GM04503 (cell line): Measurements from ENCODE around the gene INO80.
"Not testable (repeated sequence)": the region's sequence is repeated elsewhere in the genome, so short reads cannot be mapped to it uniquely, and the experiment has no call there.

ENCODE experiments used
- DNase-seq: peaks from one replicate; pipeline ENCODE4 v3.0.0-alpha.2; 2012; ENCODE audit warnings: low read depth

The INO80 gene

GRCh38 chr15:40960925-40961324 is 155.2 kb downstream of the INO80 start:
- no peak for DNase-seq

DNA sequence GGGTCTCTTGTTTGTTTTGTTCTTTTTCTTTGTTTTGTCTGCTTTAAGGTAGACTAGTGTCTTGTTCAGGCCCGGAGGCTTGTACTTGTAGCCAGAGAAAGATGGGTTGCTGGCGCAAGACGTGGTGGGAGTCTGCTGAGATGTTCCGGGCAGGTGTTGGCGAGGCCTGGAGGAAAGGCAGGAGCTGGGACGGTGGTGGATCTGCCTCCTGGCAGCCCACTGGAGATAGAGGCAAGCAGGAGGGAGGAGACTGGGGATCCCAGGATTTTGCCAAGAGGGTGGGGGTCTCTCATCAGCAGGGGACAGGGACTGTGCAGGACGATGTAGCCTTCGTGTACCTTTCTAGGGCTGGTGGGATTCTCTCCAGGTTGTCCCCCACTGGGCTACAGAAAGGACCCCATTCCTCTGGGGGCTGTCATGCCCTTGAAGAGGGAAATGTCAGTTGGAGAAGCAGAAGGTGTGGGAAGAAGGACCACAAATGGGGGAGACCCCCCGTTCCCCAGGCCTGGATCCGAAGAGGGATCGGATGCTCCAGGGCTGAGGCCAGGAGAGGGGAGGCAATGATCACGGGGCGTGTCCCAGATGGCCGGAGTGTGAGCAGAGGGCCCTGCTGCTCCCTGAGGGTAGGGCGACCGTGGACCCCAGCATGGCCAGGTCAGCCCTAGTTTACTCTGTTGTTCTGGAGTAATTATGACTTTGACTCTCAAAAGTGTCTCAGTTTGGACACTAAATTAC is 155.8 kb downstream of the INO80 start:
- no peak for DNase-seq

- no peak for DNase-seq
These were observed 156.5 kb downstream of the INO80 start for GRCh38 chr15:40959331-40960141.

DNA sequence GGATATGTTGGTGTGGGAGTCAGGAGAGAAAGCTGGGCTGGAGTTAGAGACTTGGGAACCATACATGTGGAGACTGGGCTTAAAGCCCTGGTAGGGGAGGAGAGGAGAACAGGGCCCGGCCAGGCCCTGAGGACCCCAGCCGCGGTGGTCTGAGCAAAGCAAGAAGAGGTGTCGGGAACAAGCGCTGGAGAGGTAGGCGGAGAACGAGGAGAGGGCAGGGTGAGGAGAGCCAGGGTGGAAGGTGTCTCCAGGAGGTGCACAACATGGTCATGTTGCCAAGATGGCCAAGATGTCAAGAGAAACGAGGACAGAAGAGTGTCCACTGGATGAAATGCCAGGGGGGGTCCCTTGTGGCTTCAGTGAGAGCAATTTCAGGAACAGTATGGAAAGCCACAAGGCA is 157.4 kb downstream of the INO80 start:
- DNase-seq, result no peak

DNA sequence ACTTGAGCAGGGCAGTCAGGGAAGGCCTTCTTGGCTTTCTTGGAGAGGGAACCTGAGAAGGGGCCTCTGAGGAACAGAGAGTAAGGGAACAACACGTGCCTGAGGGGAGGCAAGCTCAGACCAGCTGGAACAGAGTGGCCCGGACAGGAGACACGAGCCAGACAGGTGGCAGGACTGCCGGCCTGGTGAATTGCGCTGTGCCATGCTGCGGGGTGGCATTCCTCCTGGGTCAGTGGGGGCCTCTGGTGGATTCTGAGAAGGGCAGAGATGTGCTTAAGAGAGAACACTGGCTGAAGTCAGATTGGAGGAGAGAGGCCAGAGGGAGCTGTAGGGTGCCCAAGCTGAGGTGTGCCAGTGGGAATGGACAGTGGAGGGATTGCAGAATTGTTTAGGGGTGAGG is 157.9 kb downstream of the INO80 start:
- no peak for DNase-seq

DNA sequence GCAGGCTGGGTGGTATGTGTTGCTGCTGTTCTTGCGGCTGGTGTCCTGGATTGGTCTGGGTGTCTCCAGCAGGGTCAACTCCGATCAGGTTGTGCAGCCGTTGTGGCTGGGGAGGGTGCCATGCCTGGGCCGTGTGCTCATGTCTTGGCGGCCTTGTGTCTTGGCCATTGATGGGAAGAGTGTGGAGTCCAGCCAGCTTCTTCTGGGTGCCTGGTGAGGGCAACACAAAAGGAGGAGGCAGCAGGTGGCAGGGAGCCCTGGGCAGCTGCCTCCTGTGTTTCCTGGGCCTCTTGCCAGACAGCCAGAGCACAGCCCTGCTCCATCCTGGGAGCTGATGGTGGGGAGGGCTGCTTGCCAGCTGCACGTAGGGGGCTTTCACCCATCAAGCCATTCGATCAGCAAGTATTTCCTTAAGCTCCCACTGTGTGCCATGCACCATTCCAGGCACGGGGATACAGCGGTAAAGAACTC is 158.5 kb downstream of the INO80 start:
- no peak for DNase-seq

DNA sequence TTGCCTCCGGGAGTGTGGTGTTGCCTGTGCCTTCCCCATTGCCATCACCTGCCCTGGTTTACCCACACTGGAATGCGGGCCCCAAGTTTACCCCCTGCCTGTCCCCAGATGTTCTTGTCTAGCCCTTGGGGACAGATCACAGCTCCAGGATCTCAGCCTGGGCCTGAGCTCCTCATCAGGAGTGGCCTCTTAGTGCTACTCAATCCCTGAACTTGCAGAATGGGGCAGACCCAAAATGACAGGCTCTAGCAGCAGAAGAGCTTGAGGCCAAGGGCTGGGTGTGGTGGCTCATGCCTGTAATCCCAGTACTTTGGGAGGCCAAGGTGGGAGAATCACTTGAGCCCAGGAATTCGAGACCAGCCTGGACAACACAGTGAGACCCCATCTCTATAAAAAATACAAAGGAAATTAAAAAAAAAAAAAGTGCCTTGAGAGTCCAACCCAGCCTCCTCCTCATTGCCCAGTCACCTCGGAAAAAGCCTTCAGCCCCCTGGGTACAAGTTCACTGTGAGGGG is 159.0 kb downstream of the INO80 start:
- no peak for DNase-seq

DNA sequence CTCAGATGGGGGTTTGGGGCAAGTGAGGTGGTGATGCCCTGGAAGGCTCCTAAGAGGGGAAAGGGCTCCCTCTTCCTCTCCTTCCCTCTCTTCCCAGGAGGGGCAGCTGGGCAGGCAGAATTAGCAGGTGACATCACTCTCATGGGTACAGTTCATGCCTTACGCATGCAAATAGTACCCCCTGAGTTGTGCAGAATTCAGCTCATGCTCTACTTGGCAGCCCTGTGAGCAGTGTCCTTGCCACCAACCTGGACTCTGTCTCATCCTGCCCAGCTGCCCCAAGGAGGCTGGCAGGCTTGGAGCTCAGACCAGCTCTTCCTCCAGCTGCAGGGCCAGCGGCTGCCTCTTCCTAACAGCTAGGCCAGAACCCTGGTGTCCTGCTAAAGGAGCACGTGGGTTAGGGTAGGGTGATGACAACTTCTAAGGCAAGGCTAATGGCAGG is 159.5 kb downstream of the INO80 start:
- DNase-seq, result no peak

- no peak for DNase-seq
These were observed 160.0 kb downstream of the INO80 start for GRCh38 chr15:40955930-40956540.

DNA sequence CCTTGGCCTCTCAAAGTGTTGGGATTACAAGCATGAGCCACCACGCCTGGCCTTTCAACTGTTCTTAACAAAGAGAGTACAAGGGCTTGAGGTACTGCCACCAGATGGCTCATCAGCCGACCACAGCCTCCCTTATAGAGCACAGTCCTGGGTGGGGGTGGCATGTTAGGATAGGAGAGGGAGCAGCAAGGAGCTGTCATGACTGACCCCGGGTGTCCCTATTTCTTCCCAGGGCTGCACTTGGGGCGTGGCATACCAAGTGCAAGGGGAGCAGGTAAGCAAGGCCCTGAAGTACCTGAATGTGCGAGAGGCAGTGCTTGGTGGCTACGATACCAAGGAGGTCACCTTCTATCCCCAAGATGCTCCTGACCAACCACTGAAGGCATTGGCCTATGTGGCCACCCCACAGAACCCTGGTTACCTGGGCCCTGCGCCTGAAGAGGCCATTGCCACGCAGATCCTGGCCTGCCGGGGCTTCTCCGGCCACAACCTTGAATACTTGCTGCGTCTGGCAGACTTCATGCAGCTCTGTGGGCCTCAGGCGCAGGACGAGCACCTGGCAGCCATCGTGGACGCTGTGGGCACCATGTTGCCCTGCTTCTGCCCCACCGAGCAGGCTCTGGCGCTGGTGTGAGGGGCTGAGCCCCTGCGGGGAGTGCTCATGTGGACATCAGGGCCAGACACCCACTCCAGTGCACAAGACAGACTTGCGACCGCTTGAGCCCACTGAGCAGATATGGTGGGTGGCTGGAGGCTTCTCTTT is 160.8 kb downstream of the INO80 start:
- no peak for DNase-seq

GRCh38 chr15:40954158-40954848 is 161.8 kb downstream of the INO80 start:
- DNase-seq, result not testable (repeated sequence)

- no peak for DNase-seq
These were observed 162.4 kb downstream of the INO80 start for GRCh38 chr15:40953713-40954074.

DNA sequence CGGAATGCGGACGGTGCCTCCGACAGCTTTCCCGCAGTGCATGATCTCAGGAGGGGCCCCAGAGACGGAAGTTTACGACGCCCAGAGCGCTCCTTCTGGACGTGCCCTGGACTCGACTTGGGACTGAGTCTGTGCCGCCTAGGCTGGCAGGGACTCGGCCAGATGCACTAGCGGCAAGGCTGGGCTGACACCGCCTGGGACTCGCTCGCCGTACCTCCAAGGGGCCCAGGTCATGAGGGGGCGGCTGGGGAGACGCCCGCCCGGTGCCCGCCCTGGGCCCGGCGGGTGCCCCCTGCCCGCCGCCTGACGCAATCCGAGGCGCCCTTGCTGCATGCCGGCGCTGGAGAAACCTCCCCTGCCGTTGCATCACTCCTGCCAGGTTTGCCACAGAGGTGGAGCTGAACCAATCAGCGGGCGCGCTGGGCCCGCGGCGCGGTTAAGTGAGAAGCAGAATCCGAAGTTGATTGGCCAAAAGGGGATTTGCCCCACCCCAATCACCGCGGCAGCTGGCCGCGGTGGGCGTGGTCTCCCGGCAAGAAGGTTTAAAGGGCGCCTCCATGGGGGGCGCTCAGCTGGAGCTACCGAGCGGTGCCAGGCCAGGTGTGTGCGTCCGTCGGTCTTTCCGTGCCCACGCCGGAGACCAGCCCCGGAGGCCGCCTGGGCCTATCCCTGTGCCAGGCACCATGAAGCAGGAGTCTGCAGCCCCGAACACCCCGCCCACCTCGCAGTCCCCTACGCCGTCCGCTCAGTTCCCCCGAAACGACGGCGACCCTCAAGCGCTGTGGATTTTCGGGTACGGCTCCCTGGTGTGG is 163.0 kb downstream of the INO80 start, which contains the start of gene CHAC1:
Gene CHAC1 (plus strand): TSS at position 571 of the 812 bp plus-strand sequence. CDS start 113 bp downstream, at position 684.
- peak; percentile 80 for DNase-seq

GRCh38 chr15:40952301-40952900 is 163.7 kb downstream of the INO80 start:
- DNase-seq, result no peak

DNA sequence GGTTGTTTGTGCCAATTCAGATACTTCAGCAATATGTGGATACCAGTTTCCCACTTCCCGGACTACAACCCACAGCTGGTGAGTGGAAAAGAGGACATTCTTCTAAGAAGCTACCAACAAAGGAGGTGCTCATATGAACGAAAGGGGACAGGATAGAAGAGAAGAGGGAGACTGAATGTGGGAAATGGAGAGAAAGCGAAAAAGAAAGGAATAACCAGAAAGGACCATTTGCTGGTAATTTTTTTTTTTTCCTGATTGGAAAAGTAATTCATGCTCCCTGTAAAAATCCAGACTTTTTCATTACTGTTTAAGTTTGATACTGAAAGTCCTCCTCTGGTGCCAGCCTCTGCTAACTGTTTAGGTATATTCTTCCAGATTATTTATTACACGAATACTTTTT is 164.3 kb downstream of the INO80 start:
- DNase-seq, result no peak

DNA sequence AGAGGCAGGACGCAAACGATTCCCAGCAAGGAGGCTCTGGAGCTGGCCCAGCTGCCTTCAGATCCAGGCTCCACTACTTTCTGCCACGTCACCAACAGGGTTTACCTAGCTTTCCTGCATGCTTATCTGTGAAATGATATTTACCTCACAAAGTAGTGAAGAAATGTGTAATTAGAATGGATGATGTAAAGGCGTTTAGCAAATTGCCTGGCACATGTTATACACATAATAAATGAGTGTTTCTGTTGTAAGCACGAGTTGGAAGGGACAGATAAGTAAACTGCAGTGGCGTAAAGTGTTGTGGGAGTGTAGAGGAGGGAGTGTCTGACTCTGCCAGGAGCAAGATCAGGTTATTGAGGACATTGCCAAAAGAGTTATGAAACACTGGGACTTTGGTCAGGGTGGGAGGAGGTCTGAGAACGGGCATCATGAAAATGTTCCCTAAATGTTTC is 166.3 kb downstream of the INO80 start:
- no peak for DNase-seq

GRCh38 chr15:40948706-40949473 is 167.2 kb downstream of the INO80 start:
- no peak for DNase-seq

DNA sequence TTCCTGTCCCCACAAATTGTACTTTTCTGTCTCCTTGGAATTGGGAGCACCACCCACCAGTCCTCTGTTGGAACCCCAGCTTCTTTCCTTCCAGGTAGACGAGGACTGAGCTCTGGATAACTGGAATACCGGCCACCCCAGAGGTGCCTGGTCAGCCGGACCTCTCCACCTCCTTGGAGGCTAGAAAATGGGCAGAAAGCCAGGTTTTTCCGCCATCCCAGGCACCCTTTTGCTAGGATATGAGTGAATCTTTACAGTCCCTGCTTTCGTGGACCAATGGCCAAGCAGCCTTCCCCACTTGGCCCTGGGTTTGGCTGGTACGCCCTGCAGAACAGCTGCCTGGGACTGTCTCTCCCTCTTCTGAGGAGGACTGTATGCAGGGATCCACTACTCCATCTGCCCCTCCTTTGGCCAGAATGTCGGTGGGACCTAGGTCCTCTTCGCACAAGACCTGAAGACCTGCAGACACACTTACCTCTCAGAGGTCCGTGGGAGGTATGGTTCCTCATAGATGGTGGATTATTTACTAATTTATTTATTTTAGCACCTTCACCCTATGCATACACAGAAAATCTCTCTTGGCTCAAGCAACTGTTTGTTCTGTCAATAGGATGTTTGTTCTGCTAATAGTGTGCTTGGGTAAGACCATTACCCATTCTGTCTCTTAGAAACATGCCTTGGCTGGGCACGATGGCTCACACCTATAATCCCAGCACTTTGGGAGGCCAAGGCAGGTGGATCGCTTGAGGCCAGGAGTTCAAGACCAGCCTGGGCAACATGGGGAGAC is 171.4 kb downstream of the INO80 start:
- no peak for DNase-seq
